ENCODE measurements around the gene SCNN1B.

Gene SCNN1B

GRCh38 chr16:23321206-23321875 is 19.2 kb downstream of the SCNN1B start:
- no peak for DNase-seq

GRCh38 chr16:23323224-23324030 is 21.3 kb downstream of the SCNN1B start:
- no peak for DNase-seq

- DNase-seq = no peak
Measured at GRCh38 chr16:23324727-23325126, 22.6 kb downstream of the SCNN1B start.

- no peak for DNase-seq
Measured at GRCh38 chr16:23327836-23328235, 25.7 kb downstream of the SCNN1B start.

- DNase-seq = no peak
Measured at GRCh38 chr16:23330161-23330560, 28.1 kb downstream of the SCNN1B start.

- no peak for DNase-seq
Measured at GRCh38 chr16:23330583-23331249, 28.6 kb downstream of the SCNN1B start.

GRCh38 chr16:23333034-23333579 is 31.0 kb downstream of the SCNN1B start:
- no peak for DNase-seq

GRCh38 chr16:23333831-23334456 is 31.8 kb downstream of the SCNN1B start:
- DNase-seq = no peak

- no peak for DNase-seq
Measured at GRCh38 chr16:23334457-23334853, 32.4 kb downstream of the SCNN1B start.

GRCh38 chr16:23334950-23335349 is 32.8 kb downstream of the SCNN1B start:
- DNase-seq = no peak

- no peak for DNase-seq
Measured at GRCh38 chr16:23337836-23338550, 35.9 kb downstream of the SCNN1B start.

GRCh38 chr16:23339787-23340186 is 37.7 kb downstream of the SCNN1B start:
- DNase-seq = no peak

- DNase-seq = no peak
Measured at GRCh38 chr16:23342083-23342640, 40.1 kb downstream of the SCNN1B start.

- DNase-seq = no peak
Measured at GRCh38 chr16:23343643-23344612, 41.8 kb downstream of the SCNN1B start.

- DNase-seq = no peak
Measured at GRCh38 chr16:23345237-23345636, 43.1 kb downstream of the SCNN1B start.

GRCh38 chr16:23348579-23349469 is 46.7 kb downstream of the SCNN1B start:
- DNase-seq = peak in 1 of 2 experiments; percentile 29

- no peak for DNase-seq
Measured at GRCh38 chr16:23351360-23351759, 49.3 kb downstream of the SCNN1B start.

GRCh38 chr16:23353440-23353839 is 51.3 kb downstream of the SCNN1B start:
- no peak for DNase-seq

GRCh38 chr16:23354246-23354645 is 52.1 kb downstream of the SCNN1B start:
- no peak for DNase-seq
